Uterus (tissue), 4 donors: Measurements from ENCODE around the gene ADI1. TPM values are rescaled to one million over a fixed set of nuclear protein-coding genes. Genes with fewer than 3 reads are reported as not detected.
A peak's percentile ranks its signal among the peaks of the same experiment; 100 is the strongest.

Experiments
- DNase-seq, 2 donors: peaks; one replicate each; pipeline ENCODE4 v3.0.0-alpha.2; 2019 to 2020
- H3K27ac ChIP-seq, 2 donors: fragments of 200-600 bp; sonication (generic); 1 replicate in 1 of 2; 2 replicates in 1 of 2; pipeline ENCODE4 v1.5.1; 2016 to 2018
- H3K27me3 ChIP-seq, 2 donors: fragments of 200-600 bp; sonication (generic); one replicate each; pipeline ENCODE4 v1.5.1; 2018 to 2019; ENCODE audit warnings: control low read depth in 1 of 2
- H3K36me3 ChIP-seq, 2 donors: fragments of 200-600 bp; sonication (generic); one replicate each; pipeline ENCODE4 v1.5.1; 2019; ENCODE audit warnings: control low read depth in 1 of 2
- H3K4me1 ChIP-seq, 2 donors: fragments of 200-600 bp; sonication (generic); one replicate each; pipeline ENCODE4 v1.5.1; 2018 to 2019; ENCODE audit warnings: control low read depth in 1 of 2
- H3K4me3 ChIP-seq, 2 donors: fragments of 200-600 bp; sonication (generic); 1 replicate in 1 of 2; 2 replicates in 1 of 2; pipeline ENCODE4 v1.5.1; 2018 to 2019; ENCODE audit warnings: mild to moderate bottlenecking in 1 of 2
- H3K9me3 ChIP-seq, 2 donors: fragments of 200-600 bp; sonication (generic); one replicate each; pipeline ENCODE4 v1.5.1; 2019; ENCODE audit warnings: control low read depth in 1 of 2
- POLR2A ChIP-seq, 2 donors: fragments of 450-650 bp; IDR thresholded peaks; one replicate each; pipeline ENCODE4 v1.6.1; 2016; ENCODE audit warnings: antibody characterized with exemption in 2 of 2, mild to moderate bottlenecking in 1 of 2, moderate library complexity in 1 of 2
- intact Hi-C: fragments of 100-400 bp; cut with DNase I; formaldehyde crosslinking; loops from one replicate; pipeline ENCODE4 v1.15.1; 2023; ENCODE audit warnings: low total_unique reads
- total RNA-seq, 4 donors: library from RNA; depleted of rRNA in 3 of 4; stranded (reverse); fragments of >200 nt in 3 of 4; gene quantifications; one replicate each; pipeline versions ENCODE4 v1.1.0 to v1.2.4, GENCODE V29; 2014 to 2023
- TF ChIP-seq, protein P1 (sequence below), 4 experiments: fragments of 200-600 bp in 2 of 4; fragments of 450-650 bp in 2 of 4; sonication (generic) in 2 of 4; IDR thresholded peaks; one replicate each; pipeline ENCODE4 v1.5.1; 2016 to 2019; ENCODE audit warnings: antibody characterized with exemption in 4 of 4, mild to moderate bottlenecking in 2 of 4, moderate library complexity in 1 of 4
- donor health status: DM: yes; HTN: yes; CAD: no.

The ADI1 gene
- total RNA-seq, 4 donors from 2014 or later: 31.5 to 65.0 (median 37.9) TPM

DNA sequence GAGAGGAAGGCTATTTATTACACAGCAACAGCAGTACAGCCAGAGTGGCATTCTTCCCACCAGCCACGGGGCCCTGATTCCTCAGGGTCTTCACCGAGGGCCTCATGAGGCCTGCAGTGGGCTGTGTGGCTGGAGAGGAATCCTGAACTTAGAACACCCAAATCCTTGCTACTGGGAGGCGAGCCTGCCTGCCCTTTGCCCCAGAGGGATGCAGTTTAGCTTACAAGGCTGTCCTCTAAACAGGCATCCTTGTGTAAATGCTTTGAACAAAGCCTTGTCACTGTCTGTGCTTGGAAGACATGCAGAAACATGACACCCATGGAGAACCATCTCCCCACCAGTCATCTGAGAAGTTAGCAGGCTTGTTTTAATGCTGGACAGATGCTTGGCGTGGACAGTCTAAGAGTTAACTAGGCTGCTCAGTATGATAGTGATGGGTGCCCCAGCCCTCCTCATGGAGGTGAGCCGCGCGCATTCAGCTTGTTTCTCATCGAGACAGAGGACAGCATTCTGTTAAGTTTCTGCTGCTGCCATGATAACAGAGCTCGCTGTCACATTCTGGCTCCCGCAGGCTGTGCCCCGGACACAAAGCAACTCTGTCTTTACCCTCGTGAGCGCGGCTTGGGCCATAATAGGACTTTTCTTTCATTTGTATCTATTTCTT lies 42.9 kb downstream of the ADI1 start:
- Histone ChIP-seq H3K27me3 (no peaks in the 10 kb centered on the region), H3K4me1 (no peaks in the 10 kb centered on the region), H3K36me3 (no peaks in the 10 kb centered on the region), H3K27ac (no peak overlapping the region), H3K9me3 (no peaks in the 10 kb centered on the region), H3K4me3 (no peak overlapping the region)
- no peak for DNase-seq
- intact Hi-C loops: no loop called here
- no peak for TF ChIP-seq POLR2A (IDR thresholded peaks at IDR 0.05)
- TF ChIP-seq, protein P1, sequence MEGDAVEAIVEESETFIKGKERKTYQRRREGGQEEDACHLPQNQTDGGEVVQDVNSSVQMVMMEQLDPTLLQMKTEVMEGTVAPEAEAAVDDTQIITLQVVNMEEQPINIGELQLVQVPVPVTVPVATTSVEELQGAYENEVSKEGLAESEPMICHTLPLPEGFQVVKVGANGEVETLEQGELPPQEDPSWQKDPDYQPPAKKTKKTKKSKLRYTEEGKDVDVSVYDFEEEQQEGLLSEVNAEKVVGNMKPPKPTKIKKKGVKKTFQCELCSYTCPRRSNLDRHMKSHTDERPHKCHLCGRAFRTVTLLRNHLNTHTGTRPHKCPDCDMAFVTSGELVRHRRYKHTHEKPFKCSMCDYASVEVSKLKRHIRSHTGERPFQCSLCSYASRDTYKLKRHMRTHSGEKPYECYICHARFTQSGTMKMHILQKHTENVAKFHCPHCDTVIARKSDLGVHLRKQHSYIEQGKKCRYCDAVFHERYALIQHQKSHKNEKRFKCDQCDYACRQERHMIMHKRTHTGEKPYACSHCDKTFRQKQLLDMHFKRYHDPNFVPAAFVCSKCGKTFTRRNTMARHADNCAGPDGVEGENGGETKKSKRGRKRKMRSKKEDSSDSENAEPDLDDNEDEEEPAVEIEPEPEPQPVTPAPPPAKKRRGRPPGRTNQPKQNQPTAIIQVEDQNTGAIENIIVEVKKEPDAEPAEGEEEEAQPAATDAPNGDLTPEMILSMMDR (IDR thresholded peaks at IDR 0.05): no peak

DNA sequence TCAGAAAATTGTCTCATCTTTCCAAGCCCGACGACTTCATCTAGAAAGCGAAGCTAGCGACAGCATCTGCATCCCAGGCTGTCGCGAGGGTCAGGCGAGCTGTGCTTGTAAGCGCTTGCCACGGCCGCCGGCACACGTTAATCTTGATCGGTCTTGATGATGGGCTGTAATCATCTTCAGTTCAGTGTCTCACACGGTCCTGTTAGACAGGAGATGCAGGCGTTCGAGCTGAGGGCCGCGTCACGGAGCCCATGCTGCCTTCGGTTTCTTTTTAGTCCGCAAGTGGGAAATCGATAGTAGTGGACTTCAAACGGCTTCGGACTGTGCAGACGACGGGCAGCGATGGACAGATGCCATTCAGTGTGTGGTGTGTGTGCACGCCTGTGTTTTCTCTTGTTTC lies 43.6 kb downstream of the ADI1 start:
- H3K4me1 ChIP-seq: no peaks in the 10 kb centered on the region
- no peak overlapping the region for H3K4me3 ChIP-seq
- DNase-seq: no peak
- intact Hi-C loops: no loop called here
- H3K27ac ChIP-seq: no peak overlapping the region
- H3K27me3 ChIP-seq: no peaks in the 10 kb centered on the region
- H3K9me3 ChIP-seq: no peaks in the 10 kb centered on the region
- TF ChIP-seq, protein P1 (IDR thresholded peaks at IDR 0.05): no peak
- no peak for TF ChIP-seq POLR2A (IDR thresholded peaks at IDR 0.05)
- H3K36me3 ChIP-seq: no peaks in the 10 kb centered on the region

DNA sequence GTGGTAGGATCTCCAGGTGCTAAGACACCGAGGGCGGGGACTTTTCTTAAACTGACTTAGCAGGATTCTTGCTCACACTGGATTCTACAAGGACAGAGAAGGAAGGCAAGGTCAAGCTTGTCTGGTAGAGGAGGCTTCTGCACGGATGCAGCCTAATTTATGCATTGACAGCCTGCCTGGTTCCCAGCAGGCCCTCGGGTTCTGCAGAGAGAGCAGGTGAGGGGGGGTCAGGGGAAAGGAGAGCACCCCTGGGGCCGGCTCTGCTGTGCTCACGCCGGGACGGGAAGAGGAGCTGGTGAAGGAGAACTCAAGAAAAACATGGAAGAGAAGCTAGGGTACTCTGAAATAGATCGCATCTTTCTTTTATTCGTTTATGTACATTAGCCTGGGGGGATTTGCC lies 46.4 kb downstream of the ADI1 start:
- Histone ChIP-seq H3K36me3 (no peaks in the 10 kb centered on the region), H3K27me3 (no peaks in the 10 kb centered on the region), H3K27ac (no peak overlapping the region), H3K9me3 (no peaks in the 10 kb centered on the region), H3K4me1 (peaks cover 7 to 8% of the 10 kb centered on the region in 2 donors), H3K4me3 (no peak overlapping the region)
- intact Hi-C loops: no loop called here
- TF ChIP-seq, protein P1 (IDR thresholded peaks at IDR 0.05): no peak
- no peak for TF ChIP-seq POLR2A (IDR thresholded peaks at IDR 0.05)
- no peak for DNase-seq

DNA sequence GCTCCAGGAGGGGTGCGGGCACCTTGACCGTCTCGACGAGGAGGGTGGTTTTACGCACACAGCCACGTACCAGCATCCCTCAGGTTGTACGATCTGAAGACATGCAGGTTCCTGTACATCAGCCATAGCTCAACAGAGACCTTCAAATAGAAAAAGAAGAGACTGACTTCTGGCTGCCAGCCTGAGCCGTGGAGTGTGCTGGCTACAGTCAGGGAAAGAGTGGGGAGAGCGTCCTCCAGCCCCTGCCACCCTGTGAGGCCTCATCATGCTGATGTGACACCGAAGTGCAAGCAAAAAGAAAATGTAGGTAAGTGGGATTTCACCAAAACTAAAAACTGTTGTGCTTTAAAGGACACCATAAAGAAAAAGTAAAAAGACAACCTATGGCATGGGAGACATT lies 47.0 kb downstream of the ADI1 start:
- H3K4me1 ChIP-seq: peaks cover 7 to 8% of the 10 kb centered on the region in 2 donors
- H3K27ac ChIP-seq: peak overlapping the region in 1 of 2 donors; percentile 83
- no peak for DNase-seq
- no peaks in the 10 kb centered on the region for H3K36me3 ChIP-seq
- TF ChIP-seq POLR2A (IDR thresholded peaks at IDR 0.05): no peak
- TF ChIP-seq, protein P1 (IDR thresholded peaks at IDR 0.05): no peak
- intact Hi-C loops: no loop called here
- no peak overlapping the region for H3K4me3 ChIP-seq
- H3K9me3 ChIP-seq: no peaks in the 10 kb centered on the region
- no peaks in the 10 kb centered on the region for H3K27me3 ChIP-seq

DNA sequence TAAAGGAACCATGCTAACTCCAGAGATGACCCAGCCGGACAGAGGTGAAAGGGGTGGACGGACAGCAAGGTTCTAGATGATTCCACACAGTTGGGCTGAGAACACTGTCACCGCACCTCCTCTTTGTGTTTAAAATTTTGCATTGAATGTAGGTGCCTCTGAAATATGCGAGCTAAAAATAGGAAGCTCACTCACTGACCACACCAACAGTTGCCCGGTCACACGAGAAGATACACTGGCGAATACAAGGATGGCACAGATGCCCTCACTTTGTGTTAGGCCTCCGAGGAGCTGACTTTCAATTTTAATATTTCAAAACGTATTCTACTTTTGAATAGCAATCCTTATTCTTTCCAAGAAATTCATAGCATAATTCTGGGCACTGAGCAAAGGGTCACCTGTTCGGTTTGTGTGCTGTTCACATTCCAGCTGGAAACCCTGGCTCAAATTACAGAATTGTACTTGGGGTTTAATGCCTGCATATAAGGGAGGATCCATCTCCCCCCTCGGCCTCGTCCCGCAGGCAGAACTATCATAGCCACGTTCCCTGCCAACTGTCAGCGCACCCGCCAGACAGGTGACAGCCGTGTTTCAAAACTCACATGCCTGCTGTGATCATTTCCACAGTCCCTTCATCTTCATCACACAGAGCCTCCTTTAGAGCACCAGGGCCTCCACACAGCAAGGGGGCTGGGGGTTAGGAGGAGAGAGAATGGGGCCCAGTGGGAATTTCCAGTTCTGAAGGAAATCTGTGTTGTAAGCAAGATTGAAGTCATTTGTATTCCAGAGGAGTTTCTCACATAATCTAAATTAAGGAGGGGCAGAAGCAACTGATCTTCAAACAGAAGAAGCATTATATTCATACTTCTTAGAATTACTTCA lies 48.2 kb downstream of the ADI1 start:
- Histone ChIP-seq H3K27me3 (no peaks in the 10 kb centered on the region), H3K27ac (peak overlapping the region; percentile 83 to 89), H3K4me1 (peaks cover 7 to 8% of the 10 kb centered on the region in 2 donors), H3K4me3 (no peak overlapping the region), H3K36me3 (no peaks in the 10 kb centered on the region), H3K9me3 (no peaks in the 10 kb centered on the region)
- intact Hi-C loops: no loop called here
- TF ChIP-seq POLR2A (IDR thresholded peaks at IDR 0.05): no peak
- TF ChIP-seq, protein P1 (IDR thresholded peaks at IDR 0.05): no peak
- no peak for DNase-seq
